Measurements from ENCODE around the gene RCAN1. TPM values are rescaled to one million over a fixed set of nuclear protein-coding genes. Genes with fewer than 3 reads are reported as not detected.

The RCAN1 gene
- total RNA-seq, 1 experiment from 2014 or later = 9.7 TPM

DNA sequence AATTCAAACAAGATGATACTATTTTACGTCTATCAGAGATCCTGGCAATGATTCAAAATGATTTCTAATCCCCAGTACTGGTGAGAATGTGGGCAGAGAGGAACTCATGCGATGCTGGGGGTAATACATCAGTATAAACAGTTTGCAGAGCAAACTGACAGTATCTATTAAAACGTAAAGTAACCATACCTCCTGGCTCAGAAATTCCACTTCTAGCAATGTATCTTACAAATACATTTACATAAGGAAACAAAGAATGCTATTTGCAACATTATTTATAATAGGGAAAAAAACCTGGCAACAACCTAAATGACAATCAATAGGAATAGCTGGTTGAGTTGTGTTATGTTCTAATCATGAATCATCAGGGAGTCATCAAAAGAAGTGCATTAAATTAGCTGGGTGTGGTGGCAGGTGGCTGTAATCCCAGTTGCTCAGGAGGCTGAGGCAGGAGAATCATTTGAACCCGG is 15.9 kb downstream of the RCAN1 start (continued):
- no peak for TF ChIP-seq POLR2AphosphoS5 (IDR thresholded peaks at IDR 0.05; ENCODE audit: low read depth, low read length)
- TF ChIP-seq EZH2 (IDR thresholded peaks at IDR 0.05) = no peak

- H3K9ac ChIP-seq (ENCODE audit: low read length) = no peak overlapping the region
- no peaks in the 10 kb centered on the region for H3K36me3 ChIP-seq (ENCODE audit: control insufficient read depth in 1 of 2, insufficient read depth in 2 of 2, low read length in 2 of 2)
- POLR2A ChIA-PET = no interaction called here
- H2AFZ ChIP-seq (ENCODE audit: low read depth, low read length, poor library complexity, severe bottlenecking) = no peak overlapping the region
- H3K4me2 ChIP-seq (ENCODE audit: low read length) = no peak overlapping the region
- H3K9me2 ChIP-seq (ENCODE audit: insufficient read depth) = no peaks in the 10 kb centered on the region
- BruUV-seq (replicated peaks) = no TSS peak
- CTCF ChIA-PET = no interaction called here
- peaks cover 21 to 30% of the 10 kb centered on the region in 2 experiments for H3K4me1 ChIP-seq (ENCODE audit: control insufficient read depth in 1 of 2, insufficient read depth in 2 of 2, low read length in 2 of 2)
- H3K4me3 ChIP-seq (replicated peaks in 1 of 2; ENCODE audit: low read depth in 1 of 2, low read length in 2 of 2) = no peak overlapping the region
- RAD21 ChIA-PET (ENCODE audit: low non-redundant PET in 1 of 2, low total read pairs in 2 of 2, uncharacterized antibody in 2 of 2, unreplicated experiment in 2 of 2) = no interaction called here
- TF ChIP-seq SP1 (IDR thresholded peaks at IDR 0.05; ENCODE audit: low read depth) (no peak), CBX3 (IDR thresholded peaks at IDR 0.05; ENCODE audit: low read depth) (no peak), SIN3A (IDR thresholded peaks at IDR 0.05; ENCODE audit: low read depth) (no peak), REST (IDR thresholded peaks at IDR 0.05; ENCODE audit: low read depth) (no peak), FOSL1 (IDR thresholded peaks at IDR 0.05; ENCODE audit: low read depth) (no peak), EGR1 (IDR thresholded peaks at IDR 0.05; ENCODE audit: low read depth) (no peak), YY1 (IDR thresholded peaks at IDR 0.05; ENCODE audit: extremely low read depth, insufficient replicate concordance, low read depth, low read length) (no peak), MAX (IDR thresholded peaks at IDR 0.05) (no peak)
- TF ChIP-seq, protein P1, sequence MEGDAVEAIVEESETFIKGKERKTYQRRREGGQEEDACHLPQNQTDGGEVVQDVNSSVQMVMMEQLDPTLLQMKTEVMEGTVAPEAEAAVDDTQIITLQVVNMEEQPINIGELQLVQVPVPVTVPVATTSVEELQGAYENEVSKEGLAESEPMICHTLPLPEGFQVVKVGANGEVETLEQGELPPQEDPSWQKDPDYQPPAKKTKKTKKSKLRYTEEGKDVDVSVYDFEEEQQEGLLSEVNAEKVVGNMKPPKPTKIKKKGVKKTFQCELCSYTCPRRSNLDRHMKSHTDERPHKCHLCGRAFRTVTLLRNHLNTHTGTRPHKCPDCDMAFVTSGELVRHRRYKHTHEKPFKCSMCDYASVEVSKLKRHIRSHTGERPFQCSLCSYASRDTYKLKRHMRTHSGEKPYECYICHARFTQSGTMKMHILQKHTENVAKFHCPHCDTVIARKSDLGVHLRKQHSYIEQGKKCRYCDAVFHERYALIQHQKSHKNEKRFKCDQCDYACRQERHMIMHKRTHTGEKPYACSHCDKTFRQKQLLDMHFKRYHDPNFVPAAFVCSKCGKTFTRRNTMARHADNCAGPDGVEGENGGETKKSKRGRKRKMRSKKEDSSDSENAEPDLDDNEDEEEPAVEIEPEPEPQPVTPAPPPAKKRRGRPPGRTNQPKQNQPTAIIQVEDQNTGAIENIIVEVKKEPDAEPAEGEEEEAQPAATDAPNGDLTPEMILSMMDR (IDR thresholded peaks at IDR 0.05 in 2 of 3, conservative IDR thresholded peaks at IDR 0.05 in 1 of 3; ENCODE audit: borderline replicate concordance in 1 of 3, insufficient read depth in 1 of 3, low read depth in 2 of 3, low read length in 2 of 3) = no peak
- TF ChIP-seq, protein P2, sequence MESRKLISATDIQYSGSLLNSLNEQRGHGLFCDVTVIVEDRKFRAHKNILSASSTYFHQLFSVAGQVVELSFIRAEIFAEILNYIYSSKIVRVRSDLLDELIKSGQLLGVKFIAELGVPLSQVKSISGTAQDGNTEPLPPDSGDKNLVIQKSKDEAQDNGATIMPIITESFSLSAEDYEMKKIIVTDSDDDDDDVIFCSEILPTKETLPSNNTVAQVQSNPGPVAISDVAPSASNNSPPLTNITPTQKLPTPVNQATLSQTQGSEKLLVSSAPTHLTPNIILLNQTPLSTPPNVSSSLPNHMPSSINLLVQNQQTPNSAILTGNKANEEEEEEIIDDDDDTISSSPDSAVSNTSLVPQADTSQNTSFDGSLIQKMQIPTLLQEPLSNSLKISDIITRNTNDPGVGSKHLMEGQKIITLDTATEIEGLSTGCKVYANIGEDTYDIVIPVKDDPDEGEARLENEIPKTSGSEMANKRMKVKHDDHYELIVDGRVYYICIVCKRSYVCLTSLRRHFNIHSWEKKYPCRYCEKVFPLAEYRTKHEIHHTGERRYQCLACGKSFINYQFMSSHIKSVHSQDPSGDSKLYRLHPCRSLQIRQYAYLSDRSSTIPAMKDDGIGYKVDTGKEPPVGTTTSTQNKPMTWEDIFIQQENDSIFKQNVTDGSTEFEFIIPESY (IDR thresholded peaks at IDR 0.05; ENCODE audit: extremely low read depth, insufficient replicate concordance, low read length) = no peak
- no peaks in the 10 kb centered on the region for H4K20me1 ChIP-seq (ENCODE audit: insufficient read depth)
- ATAC-seq (no peak), DNase-seq (ENCODE audit: low read depth, low spot score) (no peak)
- H3K9me3 ChIP-seq (ENCODE audit: control insufficient read depth in 1 of 2, insufficient read depth in 1 of 2, low read depth in 1 of 2, low read length in 2 of 2) = no peaks in the 10 kb centered on the region
- H3K27me3 ChIP-seq (ENCODE audit: insufficient read depth, low read length) = no peaks in the 10 kb centered on the region
- H3K27ac ChIP-seq (ENCODE audit: low read depth, low read length) = no peak overlapping the region
- no peaks in the 10 kb centered on the region for H3K79me2 ChIP-seq (ENCODE audit: insufficient read depth, low read length)
- intact Hi-C loops (cut with micrococcal nuclease) = no loop called here
Measured at GRCh38 chr21:34597406-34597805, 17.5 kb downstream of the RCAN1 start.
